DND-41 (cell line): ENCODE measurements around the gene BCAS3.

ENCODE experiments used
- ATAC-seq: fragments of 200-7000 bp; cut with Tn5 transposase; 3 replicates; pipeline ENCODE4 v1.9.1; 2021; ENCODE audit warnings: low read depth; ENCODE audit not compliant: insufficient read depth
- DNase-seq: peaks from one replicate; pipeline ENCODE4 v3.0.0-alpha.2; 2020
- H2AFZ ChIP-seq: 2 replicates; pipeline ENCODE4 v1.6.0; 2012; ENCODE audit warnings: low read depth, low read length
- H3K27ac ChIP-seq: 2 replicates; pipeline ENCODE4 v1.5.1; 2012; ENCODE audit warnings: low read length, inconsistent platforms
- H3K27me3 ChIP-seq: fragments of 200-600 bp; sonication (generic); 2 replicates; pipeline ENCODE4 v1.6.0; 2012; ENCODE audit warnings: low read length, mild to moderate bottlenecking, inconsistent platforms; ENCODE audit not compliant: insufficient read depth, poor library complexity
- H3K36me3 ChIP-seq: 2 replicates; pipeline ENCODE4 v1.5.1; 2012; ENCODE audit warnings: low read length, inconsistent platforms; ENCODE audit not compliant: insufficient read depth
- H3K4me1 ChIP-seq: 2 replicates; pipeline ENCODE4 v1.5.1; 2012; ENCODE audit warnings: mild to moderate bottlenecking, low read length; ENCODE audit not compliant: insufficient read depth
- H3K4me2 ChIP-seq: 2 replicates; pipeline ENCODE4 v1.6.0; 2012; ENCODE audit warnings: mild to moderate bottlenecking, moderate library complexity, low read length, inconsistent platforms; ENCODE audit not compliant: insufficient read depth
- H3K4me3 ChIP-seq, 2 experiments: fragments of 200-600 bp in 1 of 2; shearing (Covaris generic) in 1 of 2; 2 replicates each; pipeline ENCODE4 v1.5.1; 2012 to 2016; ENCODE audit warnings: inconsistent platforms in 2 of 2, low read length in 2 of 2, mild to moderate bottlenecking in 2 of 2, low read depth in 1 of 2, moderate library complexity in 1 of 2
- H3K79me2 ChIP-seq: 2 replicates; pipeline ENCODE4 v1.6.0; 2012; ENCODE audit warnings: low read length, inconsistent platforms; ENCODE audit not compliant: insufficient read depth
- H3K9ac ChIP-seq: 2 replicates; pipeline ENCODE4 v1.6.0; 2012; ENCODE audit warnings: low read depth, mild to moderate bottlenecking, inconsistent platforms, low read length, moderate library complexity
- H3K9me3 ChIP-seq: 2 replicates; pipeline ENCODE4 v1.5.1; 2012; ENCODE audit warnings: low read length, moderate library complexity, mild to moderate bottlenecking, inconsistent platforms; ENCODE audit not compliant: insufficient read depth, severe bottlenecking
- H4K20me1 ChIP-seq: 2 replicates; pipeline ENCODE4 v1.6.0; 2012; ENCODE audit warnings: low read length; ENCODE audit not compliant: insufficient read depth
- CTCF ChIP-seq: IDR thresholded peaks from 2 replicates; pipeline ENCODE4 v1.5.1; 2012; ENCODE audit warnings: borderline replicate concordance, low read length, moderate library complexity, mild to moderate bottlenecking; ENCODE audit not compliant: poor library complexity, severe bottlenecking; ENCODE audit errors: extremely low read depth
- EZH2 ChIP-seq: IDR thresholded peaks from 3 replicates; pipeline ENCODE4 v1.6.1; 2012; ENCODE audit warnings: borderline replicate concordance, low read depth, mild to moderate bottlenecking, moderate library complexity, low read length, inconsistent platforms; ENCODE audit not compliant: severe bottlenecking

BCAS3 gene

GRCh38 chr17:60993497-60993896 is 315.8 kb downstream of the BCAS3 start:
- no peaks in the 10 kb centered on the region for H3K27me3 ChIP-seq
- DNase-seq, result no peak

GRCh38 chr17:60995680-60996079 is 318.0 kb downstream of the BCAS3 start:
- no peak overlapping the region for H3K4me3 ChIP-seq
- H3K27me3 ChIP-seq, result no peaks in the 10 kb centered on the region
- no peaks in the 10 kb centered on the region for H3K4me1 ChIP-seq
- no peak for DNase-seq
- H3K9me3 ChIP-seq, result no peaks in the 10 kb centered on the region
- no peak overlapping the region for H3K9ac ChIP-seq
- H3K4me2 ChIP-seq, result no peak overlapping the region
- H3K79me2 ChIP-seq, result no peaks in the 10 kb centered on the region
- H4K20me1 ChIP-seq, result no peaks in the 10 kb centered on the region
- no peak overlapping the region for H3K27ac ChIP-seq
- TF ChIP-seq CTCF (no peak), EZH2 (no peak)
- no peaks in the 10 kb centered on the region for H3K36me3 ChIP-seq
- ATAC-seq, result no peak
- no peak overlapping the region for H2AFZ ChIP-seq

More at GRCh38 chr17:60993497-60993896, 315.8 kb downstream of the BCAS3 start:
- Histone ChIP-seq H3K4me2 (no peak overlapping the region), H3K36me3 (no peaks in the 10 kb centered on the region), H3K9me3 (no peaks in the 10 kb centered on the region), H3K4me3 (no peak overlapping the region), H4K20me1 (no peaks in the 10 kb centered on the region), H3K79me2 (no peaks in the 10 kb centered on the region), H2AFZ (no peak overlapping the region), H3K27ac (no peak overlapping the region), H3K4me1 (no peaks in the 10 kb centered on the region), H3K9ac (no peak overlapping the region)
- TF ChIP-seq EZH2 (no peak), CTCF (no peak)
- no peak for ATAC-seq

GRCh38 chr17:61000911-61001310 is 323.3 kb downstream of the BCAS3 start:
- no peaks in the 10 kb centered on the region for H3K79me2 ChIP-seq
- H3K4me1 ChIP-seq, result no peaks in the 10 kb centered on the region
- DNase-seq, result no peak
- no peaks in the 10 kb centered on the region for H3K27me3 ChIP-seq
- H3K9ac ChIP-seq, result no peak overlapping the region
- H4K20me1 ChIP-seq, result no peaks in the 10 kb centered on the region
- H2AFZ ChIP-seq, result no peak overlapping the region
- H3K36me3 ChIP-seq, result no peaks in the 10 kb centered on the region
- no peak for TF ChIP-seq EZH2
- TF ChIP-seq CTCF, result no peak
- H3K27ac ChIP-seq, result no peak overlapping the region
- H3K4me3 ChIP-seq, result no peak overlapping the region
- no peak for ATAC-seq
- H3K4me2 ChIP-seq, result no peak overlapping the region
- H3K9me3 ChIP-seq, result no peaks in the 10 kb centered on the region

- Histone ChIP-seq H3K4me3 (no peak overlapping the region), H3K27ac (no peak overlapping the region), H3K4me2 (no peak overlapping the region), H4K20me1 (no peaks in the 10 kb centered on the region), H3K36me3 (no peaks in the 10 kb centered on the region), H3K79me2 (no peaks in the 10 kb centered on the region), H3K4me1 (no peaks in the 10 kb centered on the region), H3K9me3 (no peaks in the 10 kb centered on the region), H3K9ac (no peak overlapping the region), H2AFZ (no peak overlapping the region), H3K27me3 (no peaks in the 10 kb centered on the region)
- peak; percentile 68 for TF ChIP-seq CTCF
- TF ChIP-seq EZH2, result no peak
- ATAC-seq (peak; percentile 60; the same call in 2 of the 3 replicates), DNase-seq (no peak)
Measured at GRCh38 chr17:61002316-61002736, 324.7 kb downstream of the BCAS3 start.
